Neural crest cell (in vitro differentiated cells): ENCODE measurements around the gene TIMP3. TPM values are rescaled to one million over a fixed set of nuclear protein-coding genes. Genes with fewer than 3 reads are reported as not detected.
"Not testable (repeated sequence)": the region's sequence is repeated elsewhere in the genome, so short reads cannot be mapped to it uniquely, and the experiment has no call there.

Experiments used
- DNase-seq: peaks from one replicate; pipeline ENCODE4 v3.0.0; 2021; ENCODE audit warnings: low read depth, mixed read lengths, low spot score
- H3K27ac Mint-ChIP-seq: one replicate; pipeline ENCODE4 v1.8.0; 2021; ENCODE audit warnings: mild to moderate bottlenecking, mixed read lengths; ENCODE audit not compliant: unreplicated experiment
- H3K27me3 Mint-ChIP-seq: 2 replicates; pipeline ENCODE4 v1.8.0; 2021; ENCODE audit warnings: low read depth, mild to moderate bottlenecking, mixed read lengths
- H3K36me3 Mint-ChIP-seq: 2 replicates; pipeline ENCODE4 v1.8.0; 2021; ENCODE audit warnings: low read depth, mild to moderate bottlenecking, mixed read lengths
- H3K4me1 Mint-ChIP-seq: 2 replicates; pipeline ENCODE4 v1.8.0; 2021; ENCODE audit warnings: mixed read lengths
- H3K4me3 Mint-ChIP-seq: one replicate; pipeline ENCODE4 v1.8.0; 2021; ENCODE audit warnings: mild to moderate bottlenecking, mixed read lengths
- H3K9me3 Mint-ChIP-seq: 2 replicates; pipeline ENCODE4 v1.8.0; 2021; ENCODE audit warnings: mixed read lengths
- CTCF ChIP-seq: fragments of 200-600 bp; sonication (generic); conservative IDR thresholded peaks from 2 replicates; pipeline ENCODE4 v1.5.0; 2021; ENCODE audit warnings: antibody characterized with exemption, mild to moderate bottlenecking
- total RNA-seq: library from RNA; stranded (reverse); gene quantifications from 2 replicates; pipeline ENCODE4 v1.2.1, GENCODE V29; 2021

TIMP3 gene
- total RNA-seq, 1 donor from 2014 or later = 21.6 TPM

- no peak for DNase-seq
- H3K4me1 Mint-ChIP-seq = peaks cover 9% of the 10 kb centered on the region
These were observed 63.1 kb downstream of the TIMP3 start for GRCh38 chr22:32864596-32864995.

GRCh38 chr22:32866953-32867352 lies 65.4 kb downstream of the TIMP3 start:
- no peak for DNase-seq
- Mint-ChIP-seq H3K36me3 (no peaks in the 10 kb centered on the region), H3K27me3 (no peaks in the 10 kb centered on the region), H3K4me3 (no peak overlapping the region), H3K4me1 (peaks cover 9% of the 10 kb centered on the region), H3K9me3 (no peaks in the 10 kb centered on the region), H3K27ac (no peak overlapping the region)
- no peak for TF ChIP-seq CTCF

More at GRCh38 chr22:32864596-32864995, 63.1 kb downstream of the TIMP3 start:
- Mint-ChIP-seq H3K4me3 (no peak overlapping the region), H3K9me3 (no peaks in the 10 kb centered on the region), H3K36me3 (peaks cover 3% of the 10 kb centered on the region), H3K27ac (peak overlapping the region; percentile 31), H3K27me3 (no peaks in the 10 kb centered on the region)
- no peak for TF ChIP-seq CTCF

- DNase-seq = no peak
- no peaks in the 10 kb centered on the region for H3K4me1 Mint-ChIP-seq
- H3K4me3 Mint-ChIP-seq = no peak overlapping the region
- no peaks in the 10 kb centered on the region for H3K9me3 Mint-ChIP-seq
- H3K27ac Mint-ChIP-seq = no peak overlapping the region
- no peak for TF ChIP-seq CTCF
- H3K36me3 Mint-ChIP-seq = no peaks in the 10 kb centered on the region
- no peaks in the 10 kb centered on the region for H3K27me3 Mint-ChIP-seq
These were observed 67.4 kb downstream of the TIMP3 start for GRCh38 chr22:32868946-32869345.

- Mint-ChIP-seq H3K4me3 (no peak overlapping the region), H3K27me3 (no peaks in the 10 kb centered on the region), H3K4me1 (no peaks in the 10 kb centered on the region), H3K36me3 (no peaks in the 10 kb centered on the region), H3K27ac (no peak overlapping the region), H3K9me3 (no peaks in the 10 kb centered on the region)
- no peak for DNase-seq
- TF ChIP-seq CTCF = no peak
These were observed 69.0 kb downstream of the TIMP3 start for GRCh38 chr22:32870474-32870873.

- not testable (repeated sequence) for H3K27me3 Mint-ChIP-seq, H3K27ac Mint-ChIP-seq, H3K9me3 Mint-ChIP-seq, H3K4me3 Mint-ChIP-seq, H3K4me1 Mint-ChIP-seq, DNase-seq, H3K36me3 Mint-ChIP-seq
These were observed 72.1 kb downstream of the TIMP3 start for GRCh38 chr22:32873604-32874003.

- DNase-seq = no peak
- Mint-ChIP-seq H3K36me3 (no peaks in the 10 kb centered on the region), H3K27ac (no peak overlapping the region), H3K27me3 (no peaks in the 10 kb centered on the region), H3K9me3 (no peaks in the 10 kb centered on the region), H3K4me1 (no peaks in the 10 kb centered on the region), H3K4me3 (no peak overlapping the region)
- no peak for TF ChIP-seq CTCF
These were observed 72.9 kb downstream of the TIMP3 start for GRCh38 chr22:32874385-32874784.
